Measurements from ENCODE around the gene TRPC4AP.
"Not testable (repeated sequence)": the region's sequence is repeated elsewhere in the genome, so short reads cannot be mapped to it uniquely, and the experiment has no call there.

Gene TRPC4AP

GRCh38 chr20:35062478-35062877 lies 30.1 kb downstream of the TRPC4AP start:
- DNase-seq (ENCODE audit: extremely low spot score, insufficient read length, low read depth) = no peak
- FAIRE-seq = no peak

GRCh38 chr20:35060168-35060567 lies 32.4 kb downstream of the TRPC4AP start:
- DNase-seq (ENCODE audit: extremely low spot score, insufficient read length, low read depth) (no peak), FAIRE-seq (no peak)

DNA sequence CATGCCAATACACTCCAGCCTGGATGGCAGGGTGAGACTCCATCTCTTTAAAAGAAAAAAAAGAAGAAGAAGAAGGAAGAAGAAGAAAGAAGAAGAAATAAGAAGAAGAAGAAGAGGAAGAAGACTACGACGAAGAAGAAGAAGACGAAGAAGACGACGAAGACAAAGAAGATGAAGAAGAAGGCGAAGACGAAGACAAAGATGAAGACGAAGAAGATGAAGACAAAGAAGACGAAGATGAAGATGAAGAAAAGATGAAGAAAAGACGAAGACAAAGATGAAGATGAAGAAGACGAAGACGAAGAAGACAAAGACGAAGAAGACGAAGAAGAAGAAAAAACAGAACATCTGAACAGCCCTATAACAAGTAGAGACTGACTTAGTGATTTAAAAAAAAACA lies 33.0 kb downstream of the TRPC4AP start:
- no peak for DNase-seq (ENCODE audit: extremely low spot score, insufficient read length, low read depth)
- no peak for FAIRE-seq

DNA sequence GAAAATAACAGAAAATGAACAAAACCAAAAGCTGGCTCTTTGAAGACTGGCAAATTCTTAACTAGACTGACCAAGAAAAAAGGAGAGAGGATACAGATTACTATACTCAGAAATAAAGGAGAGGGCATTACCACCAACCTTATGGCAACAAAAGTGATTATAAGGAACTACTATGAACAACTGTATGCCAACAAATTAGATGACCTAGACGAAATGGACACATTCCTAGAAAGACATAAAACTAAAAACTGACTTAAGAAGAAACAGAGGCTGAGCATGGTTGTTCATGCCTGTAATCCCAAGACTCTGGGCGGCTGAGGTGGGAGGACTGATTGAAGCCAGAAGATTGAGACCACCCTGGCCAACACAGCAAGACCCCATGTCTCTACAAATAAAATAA lies 33.5 kb downstream of the TRPC4AP start:
- FAIRE-seq = no peak

DNA sequence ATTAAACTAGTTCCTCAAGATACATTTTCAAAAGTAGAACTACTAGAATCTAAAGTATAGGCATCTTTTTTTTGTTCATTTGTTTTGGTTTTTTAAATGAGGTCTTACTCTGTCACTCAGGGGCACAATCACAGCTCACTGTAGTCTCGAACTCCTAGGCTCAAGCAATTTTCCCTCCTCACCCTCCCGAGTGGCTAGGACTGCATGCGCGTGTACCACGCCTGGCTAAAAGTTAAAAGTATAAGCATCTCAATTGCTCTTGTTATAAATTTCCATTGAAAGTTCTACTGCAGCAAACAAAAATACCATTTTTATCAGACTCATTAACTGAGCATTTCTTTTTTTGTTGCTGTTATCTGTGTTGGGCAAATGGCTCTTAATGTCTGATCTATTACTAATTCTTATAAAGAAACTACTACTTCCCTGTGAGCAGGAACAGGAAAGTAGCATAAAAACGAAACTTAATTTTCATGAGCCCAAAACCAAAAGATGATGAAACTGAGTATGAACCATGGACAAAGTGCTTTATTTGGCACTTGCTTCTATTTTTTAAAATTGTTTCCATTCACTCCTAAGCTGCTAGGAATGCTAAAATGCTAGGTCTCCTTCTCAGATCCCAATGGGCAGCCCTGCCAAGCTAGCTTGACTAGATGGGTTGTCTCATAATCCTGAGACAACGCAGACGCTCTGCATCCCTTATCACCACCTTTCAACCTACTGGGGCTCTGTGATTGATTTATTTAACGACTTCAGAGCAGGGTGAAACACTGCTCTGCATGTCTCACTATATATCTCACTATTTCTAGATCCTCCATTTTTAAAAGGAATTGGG lies 36.9 kb downstream of the TRPC4AP start:
- peak; percentile 5 for FAIRE-seq
- DNase-seq (ENCODE audit: extremely low spot score, insufficient read length, low read depth) = no peak

More for the DNA sequence above, 33.5 kb downstream of the TRPC4AP start:
- DNase-seq (ENCODE audit: extremely low spot score, insufficient read length, low read depth) = no peak

- DNase-seq (ENCODE audit: extremely low spot score, insufficient read length, low read depth) (no peak), FAIRE-seq (peak; percentile 45)
Observed at GRCh38 chr20:35054814-35055213, 37.8 kb downstream of the TRPC4AP start.

- not testable (repeated sequence) for DNase-seq (ENCODE audit: extremely low spot score, insufficient read length, low read depth); FAIRE-seq
Observed at GRCh38 chr20:35052616-35053015, 40.0 kb downstream of the TRPC4AP start.

- FAIRE-seq = no peak
- no peak for DNase-seq (ENCODE audit: extremely low spot score, insufficient read length, low read depth)
Observed at GRCh38 chr20:35049776-35050352, 42.7 kb downstream of the TRPC4AP start.

DNA sequence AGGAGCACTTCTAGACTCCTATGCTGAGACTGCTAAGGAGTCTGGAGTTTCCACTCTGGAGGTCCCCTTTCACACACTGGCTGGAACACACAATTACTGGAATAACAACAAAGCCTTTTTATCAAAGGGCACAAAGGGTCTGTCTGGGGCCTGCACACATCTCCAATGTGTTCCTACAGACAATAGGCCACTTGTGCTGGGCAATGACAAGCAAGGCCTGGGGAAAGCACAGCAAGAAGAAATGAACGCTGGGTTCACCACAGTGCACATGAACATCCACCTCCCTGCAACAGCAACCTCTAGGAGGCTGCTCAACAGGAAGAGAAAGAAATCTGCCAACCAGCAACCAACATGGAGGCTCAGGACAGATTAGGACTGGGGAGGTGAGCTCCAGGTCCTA lies 43.9 kb downstream of the TRPC4AP start:
- no peak for DNase-seq (ENCODE audit: extremely low spot score, insufficient read length, low read depth)
- FAIRE-seq = no peak

DNA sequence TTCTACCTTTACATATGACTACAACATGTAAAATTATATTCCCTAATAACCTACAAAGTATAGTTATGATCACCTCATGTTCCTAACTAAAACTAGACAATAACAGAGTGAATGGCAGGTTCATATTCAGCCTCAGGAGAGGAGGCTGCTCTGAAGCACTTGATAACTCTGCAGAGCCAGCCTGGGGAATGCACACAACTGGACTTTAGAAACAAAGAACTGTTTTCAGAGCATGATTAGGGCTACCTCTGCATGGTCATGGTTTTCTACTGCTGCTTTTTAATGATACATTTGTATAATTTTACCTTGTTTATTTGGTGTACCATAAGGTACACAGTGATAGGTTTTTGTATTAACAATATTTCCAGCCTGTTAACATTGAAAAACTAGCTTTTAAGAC lies 50.3 kb downstream of the TRPC4AP start:
- FAIRE-seq (no peak), DNase-seq (ENCODE audit: extremely low spot score, insufficient read length, low read depth) (no peak)

GRCh38 chr20:35040646-35041045 lies 52.0 kb downstream of the TRPC4AP start:
- DNase-seq (ENCODE audit: extremely low spot score, insufficient read length, low read depth) (no peak), FAIRE-seq (no peak)

DNA sequence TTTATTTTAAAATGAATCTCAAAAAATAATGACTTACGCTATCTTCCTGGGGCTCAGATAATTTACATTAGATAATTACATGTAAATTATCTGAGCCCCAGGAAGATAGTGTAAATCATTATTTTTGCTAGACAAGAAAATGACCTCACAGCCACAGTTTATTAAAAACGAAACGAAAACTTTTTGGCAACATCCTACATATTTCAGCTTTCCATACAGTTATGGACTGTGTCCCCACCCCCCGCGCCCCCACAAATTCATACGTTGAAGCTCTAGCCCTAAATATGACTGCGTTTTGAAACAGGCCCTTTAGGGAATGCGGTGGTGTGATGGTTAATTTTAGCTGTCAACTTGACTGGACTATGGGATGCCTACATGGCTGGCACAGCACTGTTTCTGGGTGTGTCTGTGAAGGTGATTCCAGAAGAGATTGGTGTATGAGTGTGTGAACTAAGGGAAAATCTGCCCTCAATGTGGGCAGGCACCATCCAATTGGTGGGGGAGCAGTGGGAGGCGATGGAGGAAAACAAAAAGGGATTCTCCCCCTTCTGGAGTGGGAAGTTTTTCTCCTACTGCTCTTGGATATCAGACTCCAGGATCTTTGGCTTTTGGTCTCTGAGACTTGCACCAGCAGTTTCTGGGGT lies 52.6 kb downstream of the TRPC4AP start:
- FAIRE-seq = no peak
- DNase-seq (ENCODE audit: extremely low spot score, insufficient read length, low read depth) = no peak

GRCh38 chr20:35039146-35039545 lies 53.5 kb downstream of the TRPC4AP start:
- FAIRE-seq (no peak), DNase-seq (ENCODE audit: extremely low spot score, insufficient read length, low read depth) (no peak)

- DNase-seq (ENCODE audit: extremely low spot score, insufficient read length, low read depth) = no peak
- FAIRE-seq = no peak
Observed at GRCh38 chr20:35034145-35034544, 58.5 kb downstream of the TRPC4AP start.

- DNase-seq (ENCODE audit: extremely low spot score, insufficient read length, low read depth) (no peak), FAIRE-seq (no peak)
Observed at GRCh38 chr20:35030136-35030535, 62.5 kb downstream of the TRPC4AP start.

DNA sequence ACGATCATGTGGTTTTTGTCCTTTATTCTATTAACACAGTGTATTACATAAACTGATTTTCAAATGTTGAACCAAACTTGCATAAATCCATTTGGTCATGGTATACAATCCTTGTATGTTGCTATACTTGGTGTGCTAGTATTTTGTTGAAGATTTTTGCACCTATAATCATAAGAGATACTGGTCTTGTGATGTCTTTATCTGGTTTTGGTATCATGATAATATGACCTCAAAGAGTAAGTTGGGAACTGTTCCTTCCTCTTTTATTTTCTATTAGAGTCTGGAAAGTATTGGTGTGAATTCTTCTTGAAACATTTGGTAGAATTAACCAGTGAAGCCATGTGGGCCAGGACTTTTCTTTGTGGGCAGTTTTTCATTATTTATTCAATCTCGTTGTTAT lies 65.3 kb downstream of the TRPC4AP start:
- no peak for DNase-seq (ENCODE audit: extremely low spot score, insufficient read length, low read depth)
- FAIRE-seq = no peak

GRCh38 chr20:35025116-35025515 lies 67.5 kb downstream of the TRPC4AP start:
- DNase-seq (ENCODE audit: extremely low spot score, insufficient read length, low read depth) (no peak), FAIRE-seq (no peak)

DNA sequence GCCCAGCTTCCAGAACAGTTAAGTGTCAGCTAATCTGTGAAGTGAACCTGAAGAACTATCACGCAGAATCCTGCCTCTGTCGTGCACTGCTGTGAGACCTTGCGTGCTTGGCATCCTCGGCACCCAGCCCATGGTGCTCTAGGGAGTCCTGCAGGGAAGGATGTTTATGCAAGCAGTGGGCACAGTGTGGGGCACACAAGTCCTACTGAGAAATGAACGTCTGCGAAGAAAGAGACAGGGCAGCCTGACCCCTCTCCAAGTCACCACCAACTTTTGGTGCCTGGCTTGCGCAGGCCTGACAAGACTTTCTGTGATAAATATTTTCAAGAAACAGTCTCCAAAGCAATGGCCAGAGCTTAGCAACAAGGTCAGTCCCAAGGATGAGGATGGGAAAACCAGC lies 69.0 kb downstream of the TRPC4AP start:
- no peak for DNase-seq (ENCODE audit: extremely low spot score, insufficient read length, low read depth)
- no peak for FAIRE-seq

GRCh38 chr20:35021831-35022230 lies 70.8 kb downstream of the TRPC4AP start:
- no peak for DNase-seq (ENCODE audit: extremely low spot score, insufficient read length, low read depth)
- FAIRE-seq = no peak

DNA sequence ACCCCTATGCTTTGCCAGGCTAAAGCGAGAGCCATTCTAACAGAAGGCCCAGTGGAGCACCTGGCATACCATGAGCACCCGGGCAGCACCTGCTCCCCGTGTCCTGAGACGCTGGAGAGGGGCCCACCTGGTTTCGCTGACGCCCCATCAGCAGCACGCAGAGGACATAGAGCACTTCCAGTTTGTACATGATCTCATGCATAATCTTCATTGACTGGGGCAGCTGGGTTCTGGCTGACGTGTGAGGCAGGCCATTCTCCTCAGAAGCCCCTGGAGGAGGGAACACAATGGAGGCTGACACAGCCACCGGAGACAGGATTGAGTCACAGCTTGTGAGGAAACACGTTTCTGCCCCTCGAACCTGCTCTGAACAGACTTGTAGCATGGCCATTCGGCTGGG lies 71.5 kb downstream of the TRPC4AP start:
- no peak for FAIRE-seq
- no peak for DNase-seq (ENCODE audit: extremely low spot score, insufficient read length, low read depth)
